Suprapubic skin (tissue), 4 donors: ENCODE measurements around the gene TELO2.

Experiments
- EP300 ChIP-seq: sonication (generic); formaldehyde crosslinking; IDR thresholded peaks from one replicate; pipeline ENCODE4 v1.6.1; 2017; ENCODE audit warnings: antibody characterized with exemption
- POLR2A ChIP-seq, 2 donors: fragments of 450-650 bp; IDR thresholded peaks; one replicate each; pipeline ENCODE4 v1.6.1; 2017; ENCODE audit warnings: antibody characterized with exemption in 2 of 2, mild to moderate bottlenecking in 2 of 2, moderate library complexity in 2 of 2
- POLR2AphosphoS5 ChIP-seq, 3 donors: sonication (generic); formaldehyde crosslinking; IDR thresholded peaks; one replicate each; pipeline ENCODE4 v1.6.1; 2017; ENCODE audit warnings: antibody characterized with exemption in 3 of 3
- TF ChIP-seq, protein P1 (sequence below), 2 donors: fragments of 200-600 bp in 1 of 2; fragments of 450-650 bp in 1 of 2; sonication (generic) in 1 of 2; IDR thresholded peaks; one replicate each; pipeline ENCODE4 v1.5.1; 2016 to 2019; ENCODE audit warnings: antibody characterized with exemption in 2 of 2, mild to moderate bottlenecking in 1 of 2, moderate library complexity in 1 of 2

DNA sequence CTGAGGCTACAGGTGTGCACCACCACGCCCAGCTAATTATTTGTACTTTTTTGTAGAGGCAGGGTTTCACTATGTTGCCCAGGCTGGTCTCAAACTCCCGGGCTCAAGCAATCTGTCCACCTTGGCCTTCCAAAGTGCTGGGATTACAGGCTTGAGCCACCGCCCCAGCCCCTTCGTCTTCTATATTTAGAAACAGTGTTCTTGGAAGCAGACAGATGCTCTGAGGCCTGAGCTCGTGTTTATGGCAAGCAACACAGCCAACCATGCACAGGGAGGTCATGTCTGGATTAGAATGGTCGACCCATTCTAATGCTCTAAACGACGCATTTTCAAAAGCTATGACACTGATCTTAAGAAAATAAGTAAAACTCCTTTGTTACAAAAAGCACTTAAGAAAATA is 56.9 kb downstream of the TELO2 start:
- TF ChIP-seq, protein P1, sequence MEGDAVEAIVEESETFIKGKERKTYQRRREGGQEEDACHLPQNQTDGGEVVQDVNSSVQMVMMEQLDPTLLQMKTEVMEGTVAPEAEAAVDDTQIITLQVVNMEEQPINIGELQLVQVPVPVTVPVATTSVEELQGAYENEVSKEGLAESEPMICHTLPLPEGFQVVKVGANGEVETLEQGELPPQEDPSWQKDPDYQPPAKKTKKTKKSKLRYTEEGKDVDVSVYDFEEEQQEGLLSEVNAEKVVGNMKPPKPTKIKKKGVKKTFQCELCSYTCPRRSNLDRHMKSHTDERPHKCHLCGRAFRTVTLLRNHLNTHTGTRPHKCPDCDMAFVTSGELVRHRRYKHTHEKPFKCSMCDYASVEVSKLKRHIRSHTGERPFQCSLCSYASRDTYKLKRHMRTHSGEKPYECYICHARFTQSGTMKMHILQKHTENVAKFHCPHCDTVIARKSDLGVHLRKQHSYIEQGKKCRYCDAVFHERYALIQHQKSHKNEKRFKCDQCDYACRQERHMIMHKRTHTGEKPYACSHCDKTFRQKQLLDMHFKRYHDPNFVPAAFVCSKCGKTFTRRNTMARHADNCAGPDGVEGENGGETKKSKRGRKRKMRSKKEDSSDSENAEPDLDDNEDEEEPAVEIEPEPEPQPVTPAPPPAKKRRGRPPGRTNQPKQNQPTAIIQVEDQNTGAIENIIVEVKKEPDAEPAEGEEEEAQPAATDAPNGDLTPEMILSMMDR (IDR thresholded peaks at IDR 0.05), result no peak
- TF ChIP-seq POLR2AphosphoS5 (IDR thresholded peaks at IDR 0.05) (no peak), POLR2A (IDR thresholded peaks at IDR 0.05) (no peak), EP300 (no peak)
